ENCODE data around the gene SCMH1. TPM values are rescaled to one million over a fixed set of nuclear protein-coding genes. Genes with fewer than 3 reads are reported as not detected.

SCMH1 gene
- total RNA-seq, 4 donors from 2014 or later: 27.6 to 105 (median 48.5) TPM

DNA sequence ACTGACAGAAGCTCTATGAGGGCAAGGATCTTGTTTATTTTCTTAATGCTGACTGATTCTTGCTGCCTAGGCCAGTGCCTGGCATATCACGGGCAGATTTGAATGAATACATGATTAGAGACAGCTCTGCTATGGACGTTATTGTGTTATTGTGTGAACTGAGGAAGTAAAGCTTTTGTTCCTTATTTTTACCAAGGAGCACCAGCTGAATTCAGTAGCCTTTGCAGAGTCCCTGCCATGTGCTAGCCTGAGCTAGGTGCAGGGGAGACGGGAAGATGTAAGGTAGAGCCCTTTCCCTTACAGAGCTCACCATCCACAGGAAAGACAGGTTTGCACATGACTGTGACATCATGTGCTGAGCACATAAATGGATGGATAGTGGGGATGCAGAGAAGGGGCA, 36.0 kb upstream of the SCMH1 start:
- no peak for DNase-seq
- Histone ChIP-seq H3K4me1 (no peaks in the 10 kb centered on the region), H3K9me3 (no peaks in the 10 kb centered on the region), H3K36me3 (no peaks in the 10 kb centered on the region), H3K27ac (no peak overlapping the region), H3K27me3 (no peaks in the 10 kb centered on the region), H3K4me3 (no peak overlapping the region)
- intact Hi-C loops (cut with DNase I; ENCODE audit: low total_unique reads): no loop called here
- TF ChIP-seq POLR2A (IDR thresholded peaks at IDR 0.05): no peak
- TF ChIP-seq, protein P1, sequence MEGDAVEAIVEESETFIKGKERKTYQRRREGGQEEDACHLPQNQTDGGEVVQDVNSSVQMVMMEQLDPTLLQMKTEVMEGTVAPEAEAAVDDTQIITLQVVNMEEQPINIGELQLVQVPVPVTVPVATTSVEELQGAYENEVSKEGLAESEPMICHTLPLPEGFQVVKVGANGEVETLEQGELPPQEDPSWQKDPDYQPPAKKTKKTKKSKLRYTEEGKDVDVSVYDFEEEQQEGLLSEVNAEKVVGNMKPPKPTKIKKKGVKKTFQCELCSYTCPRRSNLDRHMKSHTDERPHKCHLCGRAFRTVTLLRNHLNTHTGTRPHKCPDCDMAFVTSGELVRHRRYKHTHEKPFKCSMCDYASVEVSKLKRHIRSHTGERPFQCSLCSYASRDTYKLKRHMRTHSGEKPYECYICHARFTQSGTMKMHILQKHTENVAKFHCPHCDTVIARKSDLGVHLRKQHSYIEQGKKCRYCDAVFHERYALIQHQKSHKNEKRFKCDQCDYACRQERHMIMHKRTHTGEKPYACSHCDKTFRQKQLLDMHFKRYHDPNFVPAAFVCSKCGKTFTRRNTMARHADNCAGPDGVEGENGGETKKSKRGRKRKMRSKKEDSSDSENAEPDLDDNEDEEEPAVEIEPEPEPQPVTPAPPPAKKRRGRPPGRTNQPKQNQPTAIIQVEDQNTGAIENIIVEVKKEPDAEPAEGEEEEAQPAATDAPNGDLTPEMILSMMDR (IDR thresholded peaks at IDR 0.05): no peak

DNA sequence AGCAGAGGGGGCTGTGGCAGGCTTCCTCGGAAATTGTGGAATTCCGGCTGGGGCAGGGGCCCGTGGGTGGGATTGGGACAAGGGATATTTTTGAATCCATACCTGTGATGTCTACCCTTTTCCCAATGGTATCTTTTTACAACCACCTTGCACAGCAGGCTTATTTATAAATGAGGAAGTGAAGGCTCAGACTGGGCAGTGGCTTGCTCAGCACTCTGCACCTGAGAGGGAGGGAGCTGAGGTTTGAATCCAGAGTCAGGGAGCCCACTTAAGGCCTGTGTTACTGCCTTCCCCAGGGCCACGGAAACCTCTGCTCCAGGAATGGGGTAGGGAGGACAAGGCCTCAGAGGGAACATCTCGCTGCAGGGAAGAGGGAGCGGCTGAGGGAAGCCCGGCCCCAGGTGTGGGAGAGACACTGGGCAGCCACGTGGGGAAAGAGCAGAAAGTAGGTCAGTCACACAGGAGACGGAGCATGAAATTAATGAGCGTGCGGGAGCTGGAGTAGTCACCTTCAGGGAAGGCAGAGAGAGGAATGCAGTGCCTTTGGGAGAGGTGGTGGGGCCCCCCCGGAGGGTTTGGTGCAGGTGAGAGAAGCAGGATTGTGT, 35.4 kb upstream of the SCMH1 start:
- H3K9me3 ChIP-seq: no peaks in the 10 kb centered on the region
- H3K27ac ChIP-seq: no peak overlapping the region
- DNase-seq: no peak
- TF ChIP-seq POLR2A (IDR thresholded peaks at IDR 0.05): no peak
- TF ChIP-seq, protein P1 (IDR thresholded peaks at IDR 0.05): no peak
- H3K4me1 ChIP-seq: no peaks in the 10 kb centered on the region
- H3K4me3 ChIP-seq: no peak overlapping the region
- H3K27me3 ChIP-seq: no peaks in the 10 kb centered on the region
- no peaks in the 10 kb centered on the region for H3K36me3 ChIP-seq
- intact Hi-C loops (cut with DNase I; ENCODE audit: low total_unique reads): no loop called here

DNA sequence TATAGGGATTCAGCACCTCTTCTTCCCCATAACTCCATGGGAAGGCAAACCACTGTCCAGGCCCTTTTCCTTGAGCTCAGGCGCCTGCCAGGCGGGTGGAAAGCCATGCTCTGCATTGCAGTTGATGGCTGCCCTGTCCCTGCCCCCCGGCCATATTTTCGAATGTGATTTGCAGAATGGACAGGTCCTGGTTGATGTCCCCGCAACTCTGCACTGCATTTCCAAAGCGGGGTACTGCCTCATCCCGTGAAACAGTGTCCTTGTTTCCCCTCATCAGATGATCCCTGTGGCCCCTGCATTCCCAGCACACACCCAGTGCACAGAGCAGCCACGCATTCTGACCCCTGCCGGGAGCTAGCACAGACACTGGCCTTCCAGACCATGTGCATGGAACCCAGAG, 33.7 kb upstream of the SCMH1 start:
- no peak overlapping the region for H3K27ac ChIP-seq
- no peak overlapping the region for H3K4me3 ChIP-seq
- H3K36me3 ChIP-seq: no peaks in the 10 kb centered on the region
- TF ChIP-seq, protein P1 (IDR thresholded peaks at IDR 0.05): no peak
- TF ChIP-seq POLR2A (IDR thresholded peaks at IDR 0.05): no peak
- no peaks in the 10 kb centered on the region for H3K4me1 ChIP-seq
- no peaks in the 10 kb centered on the region for H3K27me3 ChIP-seq
- intact Hi-C loops (cut with DNase I; ENCODE audit: low total_unique reads): no loop called here
- no peak for DNase-seq
- H3K9me3 ChIP-seq: no peaks in the 10 kb centered on the region

DNA sequence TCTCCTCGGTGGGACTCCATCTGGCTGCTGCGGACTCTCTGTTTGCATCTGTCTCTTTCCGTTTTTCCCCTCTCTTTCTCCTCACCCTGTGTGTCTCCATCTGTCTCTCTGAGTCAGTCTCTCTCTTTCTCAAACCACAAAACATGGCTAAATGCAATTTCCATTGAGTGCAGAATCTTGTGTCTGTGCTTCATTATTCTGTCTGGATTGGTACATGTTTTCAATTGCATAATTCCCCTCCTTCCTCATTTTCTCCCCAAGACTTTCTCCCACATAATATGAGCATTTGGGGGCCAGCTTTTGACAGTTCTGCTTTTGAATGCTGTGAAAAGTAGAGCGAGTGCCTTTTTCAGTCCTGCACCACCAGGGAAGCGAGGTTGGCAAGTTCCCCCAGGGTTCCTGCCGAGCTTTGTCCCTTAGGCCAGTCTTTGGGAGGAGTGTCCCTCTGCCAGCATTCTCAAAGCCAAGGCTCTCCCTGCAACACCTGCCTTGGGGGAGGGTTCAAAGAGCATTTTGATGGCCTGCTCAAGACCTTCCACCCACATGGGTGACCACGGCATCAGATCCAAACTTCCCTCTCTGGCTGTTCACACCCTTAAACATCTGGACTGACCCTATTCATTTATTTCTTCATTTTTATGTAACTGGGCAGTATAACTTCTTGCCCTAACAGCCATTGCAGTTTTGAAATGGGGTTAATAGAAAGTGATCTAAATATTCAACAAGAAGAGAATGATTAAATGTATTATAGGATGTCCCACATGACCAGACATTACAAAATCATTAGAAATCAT, 32.8 kb upstream of the SCMH1 start:
- intact Hi-C loops (cut with DNase I; ENCODE audit: low total_unique reads): no loop called here

DNA sequence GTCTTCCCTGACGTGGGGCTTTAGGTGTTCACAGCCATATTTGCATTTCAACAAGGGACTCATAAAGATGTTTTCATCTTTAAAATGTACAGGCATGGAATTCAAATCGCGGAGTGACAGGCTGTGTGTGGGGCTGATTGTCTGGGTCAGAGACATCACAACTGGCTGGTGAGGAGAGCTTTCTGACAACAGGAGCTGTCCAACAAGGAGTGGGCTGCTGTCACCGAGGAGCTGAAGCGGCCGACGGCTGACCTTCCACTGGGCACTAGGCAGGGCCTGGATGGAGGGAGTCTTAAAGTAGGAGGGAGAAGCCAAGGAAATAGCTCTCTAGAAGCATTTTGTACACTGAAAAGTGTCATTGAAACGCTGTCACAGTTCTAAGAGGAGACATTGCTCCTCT, 30.5 kb upstream of the SCMH1 start:
- Histone ChIP-seq H3K36me3 (no peaks in the 10 kb centered on the region), H3K27ac (no peak overlapping the region), H3K9me3 (no peaks in the 10 kb centered on the region), H3K27me3 (no peaks in the 10 kb centered on the region), H3K4me3 (no peak overlapping the region), H3K4me1 (no peaks in the 10 kb centered on the region)
- TF ChIP-seq POLR2A (IDR thresholded peaks at IDR 0.05): no peak
- TF ChIP-seq, protein P1 (IDR thresholded peaks at IDR 0.05): no peak
- no peak for DNase-seq
- intact Hi-C loops (cut with DNase I; ENCODE audit: low total_unique reads): no loop called here

More for the DNA sequence above, 32.8 kb upstream of the SCMH1 start:
- Histone ChIP-seq H3K9me3 (no peaks in the 10 kb centered on the region), H3K36me3 (no peaks in the 10 kb centered on the region), H3K4me1 (no peaks in the 10 kb centered on the region), H3K27me3 (no peaks in the 10 kb centered on the region), H3K27ac (no peak overlapping the region), H3K4me3 (no peak overlapping the region)
- DNase-seq: no peak
- TF ChIP-seq POLR2A (IDR thresholded peaks at IDR 0.05): no peak
- TF ChIP-seq, protein P1 (IDR thresholded peaks at IDR 0.05): no peak

All from uterus (tissue), 4 donors.